Endothelial cell of umbilical vein (primary cell): Measurements from ENCODE around the gene FCGR3A.

Experiments used
- EZH2 ChIP-seq: IDR thresholded peaks from 2 replicates; pipeline ENCODE4 v1.6.1; 2012; ENCODE audit warnings: borderline replicate concordance, low read depth, mild to moderate bottlenecking, moderate library complexity, low read length, inconsistent platforms; ENCODE audit not compliant: severe bottlenecking
- MAX ChIP-seq: IDR thresholded peaks from 2 replicates; pipeline ENCODE4 v1.6.1; 2011; ENCODE audit not compliant: insufficient read depth, insufficient read length
- TF ChIP-seq, protein P1 (sequence below), 2 donors: IDR thresholded peaks; 1 replicate in 1 of 2; 2 replicates in 1 of 2; pipeline ENCODE4 v1.5.1; 2011; ENCODE audit warnings: low read length in 2 of 2, mild to moderate bottlenecking in 2 of 2, moderate library complexity in 2 of 2, control low read depth in 1 of 2, inconsistent platforms in 1 of 2, low read depth in 1 of 2; ENCODE audit not compliant: insufficient read depth in 1 of 2; ENCODE audit errors: extremely low read depth in 1 of 2

DNA sequence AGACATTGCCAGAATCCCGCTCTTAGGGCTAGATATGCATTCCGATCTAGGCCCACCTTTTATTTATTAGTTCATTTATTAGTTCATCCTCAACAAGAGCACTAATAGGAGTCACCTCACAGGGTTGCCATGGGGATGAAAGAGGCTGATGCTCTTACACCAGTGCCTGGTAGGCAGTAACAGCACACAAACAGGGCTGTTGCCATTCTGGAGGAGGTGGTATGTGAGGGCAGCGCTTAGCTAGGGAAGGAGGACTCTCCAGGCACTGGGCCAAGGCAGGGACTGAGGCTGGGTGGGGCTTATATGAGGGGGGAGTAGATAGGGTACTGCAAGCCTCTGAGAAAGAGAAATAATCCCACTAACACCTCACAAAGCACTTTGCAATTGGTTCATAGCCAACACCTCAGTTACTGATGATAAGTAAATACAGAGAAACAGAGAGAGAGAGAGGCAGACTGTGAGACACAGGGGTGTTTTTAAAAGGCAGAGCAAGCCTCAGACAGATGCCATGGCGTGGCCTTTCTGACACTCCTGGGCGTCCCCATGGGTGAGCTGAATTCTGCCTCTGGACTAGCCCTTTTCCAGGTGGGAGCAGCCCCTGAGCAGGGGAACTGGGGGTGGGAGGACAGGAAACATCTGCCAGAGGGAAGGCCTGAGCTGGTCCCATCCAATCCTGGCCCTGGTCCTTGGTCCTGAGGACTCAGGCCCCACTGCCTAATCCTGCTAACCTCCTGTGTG, 38.4 kb downstream of the FCGR3A start:
- TF ChIP-seq EZH2 (no peak), MAX (no peak)
- TF ChIP-seq, protein P1, sequence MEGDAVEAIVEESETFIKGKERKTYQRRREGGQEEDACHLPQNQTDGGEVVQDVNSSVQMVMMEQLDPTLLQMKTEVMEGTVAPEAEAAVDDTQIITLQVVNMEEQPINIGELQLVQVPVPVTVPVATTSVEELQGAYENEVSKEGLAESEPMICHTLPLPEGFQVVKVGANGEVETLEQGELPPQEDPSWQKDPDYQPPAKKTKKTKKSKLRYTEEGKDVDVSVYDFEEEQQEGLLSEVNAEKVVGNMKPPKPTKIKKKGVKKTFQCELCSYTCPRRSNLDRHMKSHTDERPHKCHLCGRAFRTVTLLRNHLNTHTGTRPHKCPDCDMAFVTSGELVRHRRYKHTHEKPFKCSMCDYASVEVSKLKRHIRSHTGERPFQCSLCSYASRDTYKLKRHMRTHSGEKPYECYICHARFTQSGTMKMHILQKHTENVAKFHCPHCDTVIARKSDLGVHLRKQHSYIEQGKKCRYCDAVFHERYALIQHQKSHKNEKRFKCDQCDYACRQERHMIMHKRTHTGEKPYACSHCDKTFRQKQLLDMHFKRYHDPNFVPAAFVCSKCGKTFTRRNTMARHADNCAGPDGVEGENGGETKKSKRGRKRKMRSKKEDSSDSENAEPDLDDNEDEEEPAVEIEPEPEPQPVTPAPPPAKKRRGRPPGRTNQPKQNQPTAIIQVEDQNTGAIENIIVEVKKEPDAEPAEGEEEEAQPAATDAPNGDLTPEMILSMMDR (IDR thresholded peaks at IDR 0.05; ENCODE audit: extremely low read depth in 1 of 2, insufficient read depth in 1 of 2, low read depth in 1 of 2, low read length in 2 of 2), result no peak
